ENCODE measurements around the gene IMMP2L. TPM values are rescaled to one million over a fixed set of nuclear protein-coding genes. Genes with fewer than 3 reads are reported as not detected.

The IMMP2L gene
- total RNA-seq, 1 experiment from 2014 or later: 8.6 TPM

DNA sequence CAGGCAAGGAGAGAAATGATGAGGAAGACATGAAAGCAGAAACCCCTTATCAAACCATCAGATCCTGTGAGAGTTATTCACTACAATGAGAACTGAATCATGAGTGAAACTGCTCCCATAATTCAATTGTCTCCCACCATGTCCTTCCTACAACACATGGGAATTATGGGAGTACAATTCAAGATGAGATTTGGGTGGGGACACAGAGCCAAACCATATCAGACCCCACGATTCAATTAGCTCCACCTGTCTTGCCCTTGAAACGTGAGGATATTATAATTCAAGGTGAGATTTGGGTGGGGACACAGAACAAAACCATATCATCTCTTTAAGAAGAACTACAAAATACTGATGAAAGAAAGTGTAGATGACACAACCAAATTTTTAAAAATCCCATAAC is 128.9 kb downstream of the IMMP2L start:
- H3K4me2 ChIP-seq (ENCODE audit: low read length): no peak overlapping the region
- POLR2A ChIA-PET (ENCODE audit: unreplicated experiment): no interaction called here
- peaks cover 2% of the 10 kb centered on the region; the same call in 1 of the 2 replicates for H3K4me1 ChIP-seq (ENCODE audit: insufficient read depth, low read length)
- H3K9me2 ChIP-seq (replicated peaks; ENCODE audit: low read length): no peaks in the 10 kb centered on the region
- CTCF ChIA-PET: no interaction called here
- ATAC-seq (no peak), DNase-seq (no peak)
- no peaks in the 10 kb centered on the region for H3K79me2 ChIP-seq (ENCODE audit: low read length)
- H3K9ac ChIP-seq (ENCODE audit: low read length): no peak overlapping the region
- H3K4me3 ChIP-seq (ENCODE audit: low read length): no peak overlapping the region
- H2AFZ ChIP-seq (ENCODE audit: low read length): no peak overlapping the region
- no peaks in the 10 kb centered on the region; the same call in 1 of the 2 replicates for H3K36me3 ChIP-seq (ENCODE audit: low read depth, low read length)
- H3F3A ChIP-seq (ENCODE audit: low read length, unreplicated experiment): no peaks in the 10 kb centered on the region
- no peak overlapping the region for H3K27ac ChIP-seq (ENCODE audit: low read length)
- TF ChIP-seq, protein P1, sequence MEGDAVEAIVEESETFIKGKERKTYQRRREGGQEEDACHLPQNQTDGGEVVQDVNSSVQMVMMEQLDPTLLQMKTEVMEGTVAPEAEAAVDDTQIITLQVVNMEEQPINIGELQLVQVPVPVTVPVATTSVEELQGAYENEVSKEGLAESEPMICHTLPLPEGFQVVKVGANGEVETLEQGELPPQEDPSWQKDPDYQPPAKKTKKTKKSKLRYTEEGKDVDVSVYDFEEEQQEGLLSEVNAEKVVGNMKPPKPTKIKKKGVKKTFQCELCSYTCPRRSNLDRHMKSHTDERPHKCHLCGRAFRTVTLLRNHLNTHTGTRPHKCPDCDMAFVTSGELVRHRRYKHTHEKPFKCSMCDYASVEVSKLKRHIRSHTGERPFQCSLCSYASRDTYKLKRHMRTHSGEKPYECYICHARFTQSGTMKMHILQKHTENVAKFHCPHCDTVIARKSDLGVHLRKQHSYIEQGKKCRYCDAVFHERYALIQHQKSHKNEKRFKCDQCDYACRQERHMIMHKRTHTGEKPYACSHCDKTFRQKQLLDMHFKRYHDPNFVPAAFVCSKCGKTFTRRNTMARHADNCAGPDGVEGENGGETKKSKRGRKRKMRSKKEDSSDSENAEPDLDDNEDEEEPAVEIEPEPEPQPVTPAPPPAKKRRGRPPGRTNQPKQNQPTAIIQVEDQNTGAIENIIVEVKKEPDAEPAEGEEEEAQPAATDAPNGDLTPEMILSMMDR (conservative IDR thresholded peaks at IDR 0.05; ENCODE audit: low read depth, low read length): no peak
- no peak for TF ChIP-seq EZH2 (IDR thresholded peaks at IDR 0.05; ENCODE audit: low read length, unreplicated experiment)
- TF ChIP-seq EZH2phosphoT487 (IDR thresholded peaks at IDR 0.05; ENCODE audit: borderline replicate concordance, low read length): no peak
- intact Hi-C loops (cut with micrococcal nuclease): loop anchor here (5.0 kb wide), 1 partner anchor 304 kb away; no protein-coding TSS in a partner anchor
- H3K27me3 ChIP-seq (ENCODE audit: low read length): no peaks in the 10 kb centered on the region
- H3K9me3 ChIP-seq (ENCODE audit: low read length): no peaks in the 10 kb centered on the region
- H4K20me1 ChIP-seq (ENCODE audit: low read length): no peaks in the 10 kb centered on the region
- BruUV-seq (replicated peaks): no TSS peak

DNA sequence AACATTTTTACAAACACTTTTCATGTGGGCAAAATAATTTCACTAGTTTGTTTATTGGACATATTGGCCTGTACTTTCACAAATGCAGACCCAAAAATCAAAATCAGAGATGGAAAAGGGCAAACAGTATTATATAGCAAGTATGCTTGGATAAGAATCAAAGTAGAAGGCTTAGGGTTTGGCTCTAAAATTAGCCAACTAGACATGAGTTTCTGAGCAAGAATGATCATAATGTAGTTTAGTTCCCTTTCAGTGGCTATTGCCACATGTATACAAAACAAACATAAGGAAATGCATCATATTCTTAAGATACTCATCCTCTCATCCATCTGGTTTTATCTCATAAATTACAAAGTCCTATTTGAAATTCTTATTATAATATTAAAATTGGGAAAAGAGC is 132.5 kb downstream of the IMMP2L start:
- ATAC-seq: no peak
- no peaks in the 10 kb centered on the region for H4K20me1 ChIP-seq (ENCODE audit: low read length)
- CTCF ChIA-PET: no interaction called here

DNA sequence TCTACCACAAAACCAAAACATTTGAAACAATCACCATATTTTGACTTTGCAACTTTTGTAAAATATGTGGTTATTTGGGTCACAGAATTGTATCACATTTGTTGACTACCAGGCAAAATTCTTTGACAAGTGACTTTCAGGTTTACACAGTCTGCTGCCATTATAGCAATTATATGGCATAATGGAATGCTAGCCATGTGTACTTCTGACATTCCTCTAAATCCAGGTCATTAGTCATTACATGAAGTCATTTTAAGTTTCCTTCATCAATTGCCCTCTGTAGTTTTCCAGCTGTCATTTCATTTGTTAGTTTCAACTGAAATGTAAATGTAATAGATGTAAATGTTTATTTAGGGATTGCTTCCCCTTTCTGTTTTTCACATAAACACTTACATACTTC is 137.5 kb downstream of the IMMP2L start:
- ATAC-seq (peak; percentile 71), DNase-seq (peak; percentile 70)
- H2AFZ ChIP-seq (ENCODE audit: low read length): no peak overlapping the region
- H3K9me3 ChIP-seq (ENCODE audit: low read length): no peaks in the 10 kb centered on the region
- H3K36me3 ChIP-seq (ENCODE audit: low read depth, low read length): no peaks in the 10 kb centered on the region
- TF ChIP-seq, protein P1 (conservative IDR thresholded peaks at IDR 0.05; ENCODE audit: low read depth, low read length): no peak
- H3K9ac ChIP-seq (ENCODE audit: low read length): no peak overlapping the region
- H3F3A ChIP-seq (ENCODE audit: low read length, unreplicated experiment): no peaks in the 10 kb centered on the region
- no peaks in the 10 kb centered on the region for H4K20me1 ChIP-seq (ENCODE audit: low read length)
- H3K4me2 ChIP-seq (ENCODE audit: low read length): 0 out of 2 replicates have a peak overlapping the region, but pooled peaks have one; percentile 11
- H3K27me3 ChIP-seq (ENCODE audit: low read length): no peaks in the 10 kb centered on the region
- intact Hi-C loops (cut with micrococcal nuclease): no loop called here
- ChIA-PET POLR2A (ENCODE audit: unreplicated experiment) (interaction anchor here (0.6 kb wide), 1 partner anchor 555 kb away, joined by 3 read pairs; no protein-coding TSS in a partner anchor), CTCF (no interaction called here)
- H3K79me2 ChIP-seq (ENCODE audit: low read length): no peaks in the 10 kb centered on the region
- no peak overlapping the region for H3K4me3 ChIP-seq (ENCODE audit: low read length)
- no peaks in the 10 kb centered on the region for H3K9me2 ChIP-seq (replicated peaks; ENCODE audit: low read length)
- no peak overlapping the region for H3K27ac ChIP-seq (ENCODE audit: low read length)
- no TSS peak for BruUV-seq (replicated peaks)
- peaks cover 8% of the 10 kb centered on the region for H3K4me1 ChIP-seq (ENCODE audit: insufficient read depth, low read length)

More for the DNA sequence above, 132.5 kb downstream of the IMMP2L start:
- no TSS peak for BruUV-seq (replicated peaks)
- Histone ChIP-seq H3K4me1 (ENCODE audit: insufficient read depth, low read length) (peaks cover 3% of the 10 kb centered on the region), H3K27ac (ENCODE audit: low read length) (no peak overlapping the region), H3K4me3 (ENCODE audit: low read length) (no peak overlapping the region), H3K36me3 (ENCODE audit: low read depth, low read length) (no peaks in the 10 kb centered on the region; the same call in 1 of the 2 replicates), H3K9ac (ENCODE audit: low read length) (no peak overlapping the region), H3F3A (ENCODE audit: low read length, unreplicated experiment) (no peaks in the 10 kb centered on the region), H3K9me3 (ENCODE audit: low read length) (no peaks in the 10 kb centered on the region), H3K4me2 (ENCODE audit: low read length) (no peak overlapping the region), H3K79me2 (ENCODE audit: low read length) (no peaks in the 10 kb centered on the region), H3K9me2 (replicated peaks; ENCODE audit: low read length) (no peaks in the 10 kb centered on the region), H2AFZ (ENCODE audit: low read length) (no peak overlapping the region), H3K27me3 (ENCODE audit: low read length) (no peaks in the 10 kb centered on the region)
- DNase-seq: no peak
- no peak for TF ChIP-seq EZH2 (IDR thresholded peaks at IDR 0.05; ENCODE audit: low read length, unreplicated experiment)
- no peak for TF ChIP-seq EZH2phosphoT487 (IDR thresholded peaks at IDR 0.05; ENCODE audit: borderline replicate concordance, low read length)
- TF ChIP-seq, protein P1 (conservative IDR thresholded peaks at IDR 0.05; ENCODE audit: low read depth, low read length): no peak
- POLR2A ChIA-PET (ENCODE audit: unreplicated experiment): no interaction called here
- intact Hi-C loops (cut with micrococcal nuclease): loop anchor here (5.0 kb wide), 1 partner anchor 308 kb away; no protein-coding TSS in a partner anchor
